SK-N-SH (cell line): ENCODE results near the gene CYSTM1.

ENCODE experiments used
- MXI1 ChIP-seq: IDR thresholded peaks from 2 replicates; pipeline ENCODE4 v1.6.1; 2012; ENCODE audit warnings: mild to moderate bottlenecking, low read depth, low read length, improper control_type of control experiment
- NFIC ChIP-seq: IDR thresholded peaks from 2 replicates; pipeline ENCODE4 v1.4.0; 2012; ENCODE audit warnings: borderline replicate concordance
- RAD21 ChIP-seq: IDR thresholded peaks from 2 replicates; pipeline ENCODE4 v1.6.1; 2012; ENCODE audit warnings: mild to moderate bottlenecking, low read length
- TCF12 ChIP-seq: IDR thresholded peaks from 2 replicates; pipeline ENCODE4 v1.4.0; 2012
- TF ChIP-seq, protein P1 (sequence below): fragments of 200-600 bp; sonication (generic); IDR thresholded peaks from 2 replicates; pipeline ENCODE4 v1.6.1; 2017; ENCODE audit warnings: antibody characterized with exemption, mild to moderate bottlenecking, moderate library complexity

DNA sequence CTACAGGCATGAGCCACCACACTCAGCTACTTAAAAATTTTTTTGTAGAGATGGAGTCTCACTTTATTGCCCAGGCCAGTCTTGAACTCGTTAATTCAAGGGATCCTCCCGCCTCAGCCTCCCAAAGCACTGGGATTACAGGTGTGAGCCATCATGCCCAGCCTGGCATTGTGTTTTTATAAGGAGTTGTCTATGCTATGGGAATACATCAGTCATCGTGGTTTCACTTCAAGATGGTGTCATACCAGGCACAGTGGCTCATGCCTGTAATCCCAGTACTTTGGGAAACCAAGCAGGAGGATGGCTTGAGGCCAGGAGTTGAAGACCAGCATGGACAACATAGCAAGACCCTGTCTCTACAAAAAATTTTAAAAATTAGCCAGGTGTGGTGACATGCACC is 49.7 kb downstream of the CYSTM1 start:
- TF ChIP-seq MXI1 (no peak), RAD21 (no peak), TCF12 (no peak), NFIC (no peak)
- TF ChIP-seq, protein P1, sequence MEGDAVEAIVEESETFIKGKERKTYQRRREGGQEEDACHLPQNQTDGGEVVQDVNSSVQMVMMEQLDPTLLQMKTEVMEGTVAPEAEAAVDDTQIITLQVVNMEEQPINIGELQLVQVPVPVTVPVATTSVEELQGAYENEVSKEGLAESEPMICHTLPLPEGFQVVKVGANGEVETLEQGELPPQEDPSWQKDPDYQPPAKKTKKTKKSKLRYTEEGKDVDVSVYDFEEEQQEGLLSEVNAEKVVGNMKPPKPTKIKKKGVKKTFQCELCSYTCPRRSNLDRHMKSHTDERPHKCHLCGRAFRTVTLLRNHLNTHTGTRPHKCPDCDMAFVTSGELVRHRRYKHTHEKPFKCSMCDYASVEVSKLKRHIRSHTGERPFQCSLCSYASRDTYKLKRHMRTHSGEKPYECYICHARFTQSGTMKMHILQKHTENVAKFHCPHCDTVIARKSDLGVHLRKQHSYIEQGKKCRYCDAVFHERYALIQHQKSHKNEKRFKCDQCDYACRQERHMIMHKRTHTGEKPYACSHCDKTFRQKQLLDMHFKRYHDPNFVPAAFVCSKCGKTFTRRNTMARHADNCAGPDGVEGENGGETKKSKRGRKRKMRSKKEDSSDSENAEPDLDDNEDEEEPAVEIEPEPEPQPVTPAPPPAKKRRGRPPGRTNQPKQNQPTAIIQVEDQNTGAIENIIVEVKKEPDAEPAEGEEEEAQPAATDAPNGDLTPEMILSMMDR, result no peak
